Measurements from ENCODE around the gene THADA.

DNA sequence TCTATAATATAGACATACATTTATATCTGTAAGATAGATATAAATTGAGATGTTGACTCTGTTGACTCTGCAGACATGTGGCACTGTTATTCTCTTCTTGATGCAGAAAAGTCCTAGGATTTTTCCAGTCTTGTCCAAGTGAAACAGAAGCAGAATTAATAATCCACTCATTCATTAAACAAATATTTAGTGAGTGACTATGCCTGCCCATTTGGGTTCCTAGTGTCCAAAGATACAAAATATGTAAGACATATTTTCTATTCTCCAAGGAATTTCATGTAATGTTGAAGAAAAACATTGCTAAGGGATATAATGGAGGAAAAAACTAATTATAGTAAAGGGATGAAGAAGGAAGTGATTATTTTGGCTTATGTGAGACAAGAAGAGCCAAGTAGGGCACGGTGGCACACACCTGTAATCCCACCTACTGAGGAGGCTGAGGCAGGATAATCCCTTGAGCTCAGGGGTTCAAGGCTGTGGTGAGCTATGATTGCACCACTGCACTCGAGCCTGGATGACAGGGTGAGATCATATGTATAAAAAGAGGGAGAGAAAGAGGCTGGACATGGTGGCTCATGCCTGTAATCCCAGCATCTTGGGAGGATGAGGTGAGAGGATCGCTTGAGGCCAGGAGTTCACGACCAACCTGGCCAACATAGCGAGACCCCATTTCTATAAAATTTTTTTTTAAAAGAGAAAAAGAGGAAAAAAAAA is 21.3 kb upstream of the THADA start:
- TF ChIP-seq, protein P1, sequence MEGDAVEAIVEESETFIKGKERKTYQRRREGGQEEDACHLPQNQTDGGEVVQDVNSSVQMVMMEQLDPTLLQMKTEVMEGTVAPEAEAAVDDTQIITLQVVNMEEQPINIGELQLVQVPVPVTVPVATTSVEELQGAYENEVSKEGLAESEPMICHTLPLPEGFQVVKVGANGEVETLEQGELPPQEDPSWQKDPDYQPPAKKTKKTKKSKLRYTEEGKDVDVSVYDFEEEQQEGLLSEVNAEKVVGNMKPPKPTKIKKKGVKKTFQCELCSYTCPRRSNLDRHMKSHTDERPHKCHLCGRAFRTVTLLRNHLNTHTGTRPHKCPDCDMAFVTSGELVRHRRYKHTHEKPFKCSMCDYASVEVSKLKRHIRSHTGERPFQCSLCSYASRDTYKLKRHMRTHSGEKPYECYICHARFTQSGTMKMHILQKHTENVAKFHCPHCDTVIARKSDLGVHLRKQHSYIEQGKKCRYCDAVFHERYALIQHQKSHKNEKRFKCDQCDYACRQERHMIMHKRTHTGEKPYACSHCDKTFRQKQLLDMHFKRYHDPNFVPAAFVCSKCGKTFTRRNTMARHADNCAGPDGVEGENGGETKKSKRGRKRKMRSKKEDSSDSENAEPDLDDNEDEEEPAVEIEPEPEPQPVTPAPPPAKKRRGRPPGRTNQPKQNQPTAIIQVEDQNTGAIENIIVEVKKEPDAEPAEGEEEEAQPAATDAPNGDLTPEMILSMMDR (conservative IDR thresholded peaks at IDR 0.05 in 1 of 2, IDR thresholded peaks at IDR 0.05 in 1 of 2; ENCODE audit: low read depth in 1 of 2, low read length in 2 of 2), result no peak
- no peak for TF ChIP-seq EZH2 (IDR thresholded peaks at IDR 0.05; ENCODE audit: low read length, missing control alignments)
